Ureter (tissue), 1 donor: ENCODE data around the gene SEMA7A. TPM values are rescaled to one million over a fixed set of nuclear protein-coding genes. Genes with fewer than 3 reads are reported as not detected.

Experiments
- DNase-seq: peaks from one replicate; pipeline ENCODE4 v3.0.0-alpha.2; 2020; ENCODE audit warnings: low spot score
- total RNA-seq: library from RNA; stranded (reverse); gene quantifications from one replicate; pipeline ENCODE4 v1.2.4, GENCODE V29; 2023
- donor health status: DM: yes; HTN: yes; CAD: no.

The SEMA7A gene
- total RNA-seq, 1 donor from 2014 or later, result 2.2 TPM

GRCh38 chr15:74387141-74387541 is 46.6 kb downstream of the SEMA7A start:
- no peak for DNase-seq

- DNase-seq, result no peak
Observed at GRCh38 chr15:74386496-74387140, 47.1 kb downstream of the SEMA7A start.

GRCh38 chr15:74385733-74386132 is 48.0 kb downstream of the SEMA7A start:
- no peak for DNase-seq

- no peak for DNase-seq
Observed at GRCh38 chr15:74384881-74385643, 48.7 kb downstream of the SEMA7A start.

GRCh38 chr15:74384566-74384880 is 49.2 kb downstream of the SEMA7A start:
- DNase-seq, result no peak

GRCh38 chr15:74383695-74384565 is 49.8 kb downstream of the SEMA7A start:
- DNase-seq, result peak; percentile 74

GRCh38 chr15:74383286-74383685 is 50.5 kb downstream of the SEMA7A start:
- DNase-seq, result no peak

GRCh38 chr15:74382004-74382816 is 51.5 kb downstream of the SEMA7A start:
- peak; percentile 87 for DNase-seq

GRCh38 chr15:74381481-74381880 is 52.3 kb downstream of the SEMA7A start:
- no peak for DNase-seq

GRCh38 chr15:74381190-74381453 is 52.6 kb downstream of the SEMA7A start:
- DNase-seq, result no peak

- no peak for DNase-seq
Observed at GRCh38 chr15:74380361-74381189, 53.2 kb downstream of the SEMA7A start.

- DNase-seq, result no peak
Observed at GRCh38 chr15:74378848-74379247, 54.9 kb downstream of the SEMA7A start.

- no peak for DNase-seq
Observed at GRCh38 chr15:74377831-74378766, 55.7 kb downstream of the SEMA7A start.

- no peak for DNase-seq
Observed at GRCh38 chr15:74376825-74377581, 56.8 kb downstream of the SEMA7A start.

GRCh38 chr15:74376226-74376625 is 57.5 kb downstream of the SEMA7A start:
- DNase-seq, result no peak

GRCh38 chr15:74375303-74375693 is 58.5 kb downstream of the SEMA7A start:
- DNase-seq, result peak; percentile 85

GRCh38 chr15:74374648-74375302 is 59.0 kb downstream of the SEMA7A start:
- DNase-seq, result no peak
